Glutamatergic neuron (in vitro differentiated cells): ENCODE measurements around the gene SNRPA1. TPM values are rescaled to one million over a fixed set of nuclear protein-coding genes. Genes with fewer than 3 reads are reported as not detected.
A peak's percentile ranks its signal among the peaks of the same experiment; 100 is the strongest.
"Not testable (repeated sequence)": the region's sequence is repeated elsewhere in the genome, so short reads cannot be mapped to it uniquely, and the experiment has no call there.

Experiments used
- DNase-seq: peaks from one replicate; pipeline ENCODE4 v3.0.0; 2022
- H3K27ac Mint-ChIP-seq: one replicate; pipeline ENCODE4 v1.8.0; 2020; ENCODE audit warnings: mild to moderate bottlenecking, mixed read lengths, inconsistent platforms; ENCODE audit not compliant: unreplicated experiment
- H3K27me3 Mint-ChIP-seq: one replicate; pipeline ENCODE4 v1.8.0; 2020; ENCODE audit warnings: mild to moderate bottlenecking, moderate library complexity, mixed read lengths, inconsistent platforms; ENCODE audit not compliant: unreplicated experiment
- H3K36me3 Mint-ChIP-seq: one replicate; pipeline ENCODE4 v1.8.0; 2020; ENCODE audit warnings: mild to moderate bottlenecking, mixed read lengths, inconsistent platforms; ENCODE audit not compliant: unreplicated experiment
- H3K4me1 Mint-ChIP-seq: one replicate; pipeline ENCODE4 v1.8.0; 2020; ENCODE audit warnings: mild to moderate bottlenecking, low read depth, mixed read lengths, inconsistent platforms; ENCODE audit not compliant: unreplicated experiment
- H3K4me3 Mint-ChIP-seq: one replicate; pipeline ENCODE4 v1.8.0; 2020; ENCODE audit warnings: mild to moderate bottlenecking, mixed read lengths, inconsistent platforms; ENCODE audit not compliant: unreplicated experiment
- H3K9me3 Mint-ChIP-seq: one replicate; pipeline ENCODE4 v1.8.0; 2020; ENCODE audit warnings: mild to moderate bottlenecking, moderate library complexity, mixed read lengths, inconsistent platforms; ENCODE audit not compliant: unreplicated experiment
- total RNA-seq: library from RNA; stranded (reverse); fragmentation: NEBNext Ultra II Directional; extraction: Animal tissue kit (Norgen Biotek cat#: 25700); gene quantifications from one replicate; pipeline ENCODE4 v1.2.1, GENCODE V29; 2021; ENCODE audit not compliant: unreplicated experiment
- TF ChIP-seq, protein P1 (sequence below): fragments of 200-600 bp; sonication (generic); IDR thresholded peaks from one replicate; pipeline ENCODE4 v1.5.0; 2021; ENCODE audit not compliant: partially characterized antibody, unreplicated experiment

Gene SNRPA1
- total RNA-seq, 1 donor from 2014 or later: 73.5 TPM

DNA sequence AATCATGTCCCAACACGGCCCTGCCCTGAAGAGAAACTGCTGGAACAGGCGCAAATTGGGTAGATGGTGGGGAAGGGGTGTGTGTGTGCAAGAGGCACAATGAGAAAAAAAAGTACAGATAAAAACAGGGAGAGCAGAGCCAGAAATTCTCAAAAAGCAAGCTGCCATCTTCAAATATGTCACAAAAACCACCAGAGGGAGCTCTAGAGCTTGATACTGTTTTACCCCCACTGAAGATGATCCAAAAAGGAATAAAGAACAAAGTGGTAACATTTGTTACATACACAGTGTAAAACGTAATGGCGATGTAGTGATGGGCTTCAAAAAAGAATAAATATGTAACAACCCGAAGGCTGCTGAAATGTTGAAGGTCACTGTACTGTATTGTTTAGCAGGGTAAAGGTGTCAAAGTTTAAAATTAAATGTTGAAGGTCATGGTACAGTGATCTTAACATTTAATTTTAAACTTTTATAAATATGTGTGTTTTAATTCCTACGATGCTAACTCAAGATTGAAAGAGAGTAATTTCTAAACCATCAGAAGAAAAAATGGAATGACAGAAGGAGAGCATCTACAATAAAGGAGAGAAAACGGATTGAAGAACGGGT, 6.0 kb downstream of the SNRPA1 start:
- no peak overlapping the region for H3K4me3 Mint-ChIP-seq
- TF ChIP-seq, protein P1, sequence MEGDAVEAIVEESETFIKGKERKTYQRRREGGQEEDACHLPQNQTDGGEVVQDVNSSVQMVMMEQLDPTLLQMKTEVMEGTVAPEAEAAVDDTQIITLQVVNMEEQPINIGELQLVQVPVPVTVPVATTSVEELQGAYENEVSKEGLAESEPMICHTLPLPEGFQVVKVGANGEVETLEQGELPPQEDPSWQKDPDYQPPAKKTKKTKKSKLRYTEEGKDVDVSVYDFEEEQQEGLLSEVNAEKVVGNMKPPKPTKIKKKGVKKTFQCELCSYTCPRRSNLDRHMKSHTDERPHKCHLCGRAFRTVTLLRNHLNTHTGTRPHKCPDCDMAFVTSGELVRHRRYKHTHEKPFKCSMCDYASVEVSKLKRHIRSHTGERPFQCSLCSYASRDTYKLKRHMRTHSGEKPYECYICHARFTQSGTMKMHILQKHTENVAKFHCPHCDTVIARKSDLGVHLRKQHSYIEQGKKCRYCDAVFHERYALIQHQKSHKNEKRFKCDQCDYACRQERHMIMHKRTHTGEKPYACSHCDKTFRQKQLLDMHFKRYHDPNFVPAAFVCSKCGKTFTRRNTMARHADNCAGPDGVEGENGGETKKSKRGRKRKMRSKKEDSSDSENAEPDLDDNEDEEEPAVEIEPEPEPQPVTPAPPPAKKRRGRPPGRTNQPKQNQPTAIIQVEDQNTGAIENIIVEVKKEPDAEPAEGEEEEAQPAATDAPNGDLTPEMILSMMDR: peak; percentile 75
- DNase-seq: no peak
- no peaks in the 10 kb centered on the region for H3K36me3 Mint-ChIP-seq
- H3K4me1 Mint-ChIP-seq: peaks cover 11% of the 10 kb centered on the region
- no peaks in the 10 kb centered on the region for H3K9me3 Mint-ChIP-seq
- H3K27ac Mint-ChIP-seq: no peak overlapping the region
- H3K27me3 Mint-ChIP-seq: peaks cover 2% of the 10 kb centered on the region

DNA sequence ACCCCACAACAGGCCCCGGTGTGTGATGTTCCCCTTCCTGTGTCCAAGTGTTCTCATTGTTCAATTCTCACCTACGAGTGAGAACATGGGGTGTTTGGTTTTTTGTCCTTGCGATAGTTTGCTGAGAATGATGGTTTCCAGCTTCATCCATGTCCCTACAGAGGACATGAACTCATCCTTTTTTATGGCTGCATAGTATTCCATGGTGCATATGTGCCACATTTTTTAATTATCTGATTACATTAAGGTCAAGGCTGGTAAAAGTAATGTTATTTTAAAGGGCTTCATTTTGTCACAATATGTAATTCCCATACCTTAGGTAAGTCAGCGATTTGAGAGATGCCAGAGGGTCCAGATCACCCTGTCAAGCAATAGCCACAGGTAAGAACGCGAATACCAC, 7.7 kb downstream of the SNRPA1 start:
- not testable (repeated sequence) for H3K9me3 Mint-ChIP-seq, H3K27me3 Mint-ChIP-seq, H3K36me3 Mint-ChIP-seq, H3K27ac Mint-ChIP-seq, H3K4me1 Mint-ChIP-seq, H3K4me3 Mint-ChIP-seq, DNase-seq

DNA sequence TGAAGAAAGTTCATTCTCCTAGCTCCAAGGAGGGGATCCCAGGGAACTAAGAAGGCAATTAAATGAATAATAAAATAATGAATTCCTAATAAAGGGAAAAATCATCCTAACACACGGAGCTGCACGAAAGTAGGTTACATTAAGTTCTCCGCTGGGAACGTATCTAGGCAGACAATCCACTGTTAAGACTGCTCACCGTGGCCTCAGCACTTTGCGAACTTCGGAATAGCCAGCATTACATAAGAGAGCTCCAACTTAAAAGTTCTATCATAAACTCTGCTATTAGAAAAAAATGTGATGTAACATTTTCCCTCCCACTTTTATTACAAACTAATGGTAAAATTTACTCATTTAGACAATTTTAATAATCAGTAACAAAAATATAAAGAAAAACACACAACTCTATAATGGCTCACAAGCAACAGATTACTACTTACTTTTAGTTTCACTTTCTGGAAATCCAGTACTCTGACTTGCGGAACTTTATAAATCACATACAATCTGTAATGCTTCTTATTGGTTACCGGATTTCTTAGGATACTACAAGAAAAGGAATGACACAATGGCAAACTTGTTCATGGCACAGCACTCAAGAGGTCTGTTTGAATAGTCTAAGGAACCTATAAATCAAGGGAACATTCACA, 8.5 kb downstream of the SNRPA1 start:
- no peak overlapping the region for H3K4me3 Mint-ChIP-seq
- no peaks in the 10 kb centered on the region for H3K4me1 Mint-ChIP-seq

DNA sequence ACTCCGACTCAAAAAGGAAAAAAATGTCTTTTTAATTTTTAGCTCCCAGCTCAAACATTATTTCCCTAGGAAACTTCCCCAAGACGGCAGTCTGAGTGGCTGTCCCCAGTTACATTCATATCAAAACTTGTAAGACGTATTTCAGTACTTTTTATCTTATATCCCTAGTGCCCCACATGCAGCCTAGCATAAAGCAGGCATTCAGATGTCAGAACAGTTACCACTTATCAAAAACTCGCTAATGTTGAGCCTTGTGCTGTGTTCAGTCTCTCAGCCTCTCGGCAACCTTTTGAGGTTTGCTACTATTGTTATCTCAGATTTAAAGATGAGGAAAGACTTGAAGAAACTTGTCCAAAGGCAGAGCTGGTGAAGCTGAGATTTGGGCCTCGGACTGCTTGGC, 11.1 kb downstream of the SNRPA1 start:
- Mint-ChIP-seq H3K4me1 (no peaks in the 10 kb centered on the region), H3K27ac (no peak overlapping the region), H3K9me3 (no peaks in the 10 kb centered on the region), H3K4me3 (no peak overlapping the region), H3K27me3 (no peaks in the 10 kb centered on the region), H3K36me3 (no peaks in the 10 kb centered on the region)
- DNase-seq: no peak
- TF ChIP-seq, protein P1: no peak

More for the DNA sequence above, 8.5 kb downstream of the SNRPA1 start:
- no peak for DNase-seq
- Mint-ChIP-seq H3K27me3 (no peaks in the 10 kb centered on the region), H3K9me3 (no peaks in the 10 kb centered on the region), H3K36me3 (no peaks in the 10 kb centered on the region), H3K27ac (no peak overlapping the region)
- TF ChIP-seq, protein P1: no peak

DNA sequence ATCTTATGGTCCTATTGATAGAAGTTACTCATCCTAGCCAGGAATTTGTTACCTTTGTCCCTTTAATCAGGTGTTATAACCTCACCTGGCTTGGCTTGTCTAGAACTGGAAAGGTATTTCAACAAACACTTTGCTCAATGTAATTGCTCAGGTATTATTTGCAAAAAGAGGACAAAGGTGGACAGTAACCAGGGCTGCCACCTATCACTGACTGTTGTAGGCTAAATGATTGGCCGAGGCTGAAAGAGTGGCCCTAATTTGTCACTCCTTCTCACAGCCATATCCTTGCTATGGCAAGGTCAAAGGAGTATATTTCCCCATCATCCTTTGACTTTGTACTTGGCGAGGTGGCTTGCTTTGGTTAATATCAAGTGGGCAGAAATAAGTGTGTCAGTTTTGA, 15.0 kb downstream of the SNRPA1 start:
- Mint-ChIP-seq H3K4me1 (no peaks in the 10 kb centered on the region), H3K9me3 (peaks cover 2% of the 10 kb centered on the region), H3K4me3 (no peak overlapping the region), H3K27me3 (peaks cover 2% of the 10 kb centered on the region), H3K36me3 (no peaks in the 10 kb centered on the region), H3K27ac (no peak overlapping the region)
- TF ChIP-seq, protein P1: no peak
- DNase-seq: no peak
